KBM-7 (cell line): ENCODE data around the gene GNLY.
"Not testable (repeated sequence)": the region's sequence is repeated elsewhere in the genome, so short reads cannot be mapped to it uniquely, and the experiment has no call there.

Experiments used
- DNase-seq: peaks from one replicate; pipeline ENCODE4 v3.0.0-alpha.2; 2015
- in situ Hi-C: fragments of 300-500 bp; cut with MboI; formaldehyde crosslinking; loops from 2 replicates; pipeline ENCODE4 v1.14.3; 2020; ENCODE audit warnings: low sequenced_read_pairs, low pct_unique_long_range_greater_than_20kb, mixed read lengths

The GNLY gene

DNA sequence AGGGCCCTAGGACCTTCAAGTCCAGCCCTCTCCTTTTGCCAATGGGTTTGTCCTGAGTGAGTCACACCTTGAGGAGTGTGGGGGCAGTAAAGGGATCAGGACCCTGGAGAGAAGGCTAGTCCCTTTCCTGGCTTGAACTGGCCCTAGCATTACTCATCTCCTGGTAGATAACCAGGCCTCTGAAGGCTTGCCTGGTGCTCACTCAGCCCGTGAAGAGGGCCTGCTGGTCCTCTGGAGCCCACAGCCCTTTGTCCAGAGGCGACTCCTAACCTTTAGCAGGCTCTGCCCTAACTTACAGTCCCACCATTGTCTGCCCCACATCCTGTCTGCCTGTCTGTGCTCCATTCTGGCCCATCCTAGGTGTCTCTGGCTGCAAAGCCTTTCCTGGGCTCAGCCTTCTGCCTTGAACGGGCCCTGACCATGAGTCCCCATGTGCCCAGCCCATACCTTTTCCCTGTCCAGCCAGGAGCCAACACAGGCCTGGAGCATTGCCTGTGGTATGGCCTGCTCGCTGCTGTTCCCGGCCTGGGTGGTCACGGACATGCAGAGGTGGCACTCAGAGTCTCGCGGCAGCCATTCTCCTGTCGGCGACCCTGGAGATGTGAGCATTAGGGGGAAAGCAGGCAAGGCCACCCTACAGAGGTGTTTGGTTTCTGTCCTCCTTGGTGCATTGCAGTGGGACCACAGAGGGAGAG, 31.1 kb upstream of the GNLY start:
- DNase-seq, result no peak
- in situ Hi-C loops, result no loop called here

DNA sequence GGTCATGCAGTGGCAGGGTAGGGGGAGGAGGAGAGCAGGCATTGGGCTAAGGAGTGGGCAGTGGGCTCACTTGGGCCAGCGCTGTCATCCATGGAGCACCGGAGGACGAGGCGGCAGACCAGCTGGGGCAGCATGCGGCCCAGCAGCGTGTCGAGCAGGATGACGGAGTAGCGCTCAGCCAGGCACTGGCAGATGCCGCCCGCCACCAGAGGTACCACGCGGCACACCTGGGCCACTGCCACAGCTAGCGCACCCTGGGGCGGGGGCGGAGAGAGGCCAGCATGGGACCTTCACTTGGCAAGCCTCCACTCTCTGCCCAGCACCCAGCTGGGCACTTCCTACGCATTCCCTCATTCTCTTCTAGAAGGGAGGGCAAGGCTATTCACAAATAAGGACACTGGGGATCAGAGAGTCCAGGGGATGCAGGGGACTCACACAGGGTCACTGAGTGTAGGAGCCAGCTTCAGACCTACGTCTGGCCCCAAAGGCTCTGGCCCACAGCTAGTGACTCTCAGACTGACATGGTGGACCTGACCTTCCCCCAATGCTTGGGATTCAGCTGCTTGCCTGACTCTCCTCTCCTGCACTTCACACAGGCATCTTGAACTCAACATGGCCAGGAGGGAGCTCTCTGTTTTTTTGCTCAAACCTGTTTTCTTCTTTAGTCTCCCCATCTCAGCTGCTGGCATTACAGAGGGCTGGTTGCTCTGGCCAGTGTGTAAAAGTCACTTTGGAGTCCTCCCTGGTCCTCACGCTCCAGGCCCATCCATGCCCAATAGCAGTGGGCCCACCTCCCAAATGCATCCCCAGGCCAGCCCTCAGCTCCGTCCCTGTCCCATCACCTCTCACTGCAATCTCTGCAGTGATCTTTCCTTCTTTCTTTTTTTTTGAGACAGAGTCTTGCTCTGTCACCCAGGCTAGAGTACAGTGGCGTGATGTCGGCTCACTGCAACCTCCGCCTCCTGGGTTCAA, 30.3 kb upstream of the GNLY start:
- in situ Hi-C loops, result no loop called here
- no peak for DNase-seq

DNA sequence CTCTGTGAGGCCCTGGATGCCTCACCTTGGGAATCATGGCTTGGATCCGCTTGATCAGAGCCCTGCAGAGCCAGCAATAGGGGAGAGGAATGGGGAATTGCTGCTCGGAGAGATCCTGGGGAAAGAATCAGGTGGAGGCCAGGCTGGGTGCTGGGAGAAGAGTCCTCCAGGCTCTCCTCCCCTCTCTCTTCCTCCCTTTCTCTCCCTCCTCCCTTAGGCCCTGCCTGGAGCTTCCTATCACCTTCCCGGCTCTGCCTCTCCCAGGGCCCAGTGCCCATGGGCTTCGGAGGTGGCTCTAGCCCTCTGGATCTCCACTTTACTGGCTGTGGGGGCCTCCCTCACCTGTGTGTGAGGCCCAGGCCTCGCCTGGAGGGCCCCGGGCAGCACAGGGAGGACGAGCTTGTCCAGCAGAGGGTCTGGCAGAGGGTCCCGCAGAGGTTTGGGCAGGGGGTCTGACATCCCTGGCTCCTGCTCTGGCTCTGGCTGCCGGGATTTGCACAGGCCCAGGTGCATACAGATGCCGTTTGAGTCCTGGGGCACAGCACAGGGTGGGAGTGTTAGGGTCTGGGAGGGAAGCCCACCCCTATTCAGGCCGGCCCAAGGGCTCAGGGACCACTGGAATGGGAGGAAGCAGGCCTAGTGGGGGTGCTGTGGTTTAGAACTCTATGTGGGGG, 28.8 kb upstream of the GNLY start:
- DNase-seq, result no peak
- in situ Hi-C loops, result no loop called here

DNA sequence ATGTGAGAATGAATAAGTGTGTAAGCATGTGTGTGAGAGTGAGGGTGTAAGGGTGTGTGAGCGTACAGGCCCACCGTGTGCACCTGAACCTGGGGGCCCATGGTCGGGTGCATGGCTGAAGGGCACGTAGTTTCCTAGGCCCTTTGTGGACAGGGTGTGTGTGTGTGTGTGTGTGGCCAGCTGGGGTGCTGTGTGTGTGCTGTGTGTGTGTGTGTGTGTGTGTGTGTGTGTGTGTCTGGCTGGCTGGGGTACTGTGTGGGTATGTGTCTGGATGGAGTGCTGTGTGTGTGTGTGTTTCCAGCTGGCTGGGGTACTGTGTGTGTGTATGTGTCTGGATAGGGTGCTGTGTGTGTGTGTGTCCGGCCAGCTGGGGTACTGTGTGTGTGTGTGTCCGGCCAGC, 28.1 kb upstream of the GNLY start:
- in situ Hi-C loops, result no loop called here
- DNase-seq, result no peak

DNA sequence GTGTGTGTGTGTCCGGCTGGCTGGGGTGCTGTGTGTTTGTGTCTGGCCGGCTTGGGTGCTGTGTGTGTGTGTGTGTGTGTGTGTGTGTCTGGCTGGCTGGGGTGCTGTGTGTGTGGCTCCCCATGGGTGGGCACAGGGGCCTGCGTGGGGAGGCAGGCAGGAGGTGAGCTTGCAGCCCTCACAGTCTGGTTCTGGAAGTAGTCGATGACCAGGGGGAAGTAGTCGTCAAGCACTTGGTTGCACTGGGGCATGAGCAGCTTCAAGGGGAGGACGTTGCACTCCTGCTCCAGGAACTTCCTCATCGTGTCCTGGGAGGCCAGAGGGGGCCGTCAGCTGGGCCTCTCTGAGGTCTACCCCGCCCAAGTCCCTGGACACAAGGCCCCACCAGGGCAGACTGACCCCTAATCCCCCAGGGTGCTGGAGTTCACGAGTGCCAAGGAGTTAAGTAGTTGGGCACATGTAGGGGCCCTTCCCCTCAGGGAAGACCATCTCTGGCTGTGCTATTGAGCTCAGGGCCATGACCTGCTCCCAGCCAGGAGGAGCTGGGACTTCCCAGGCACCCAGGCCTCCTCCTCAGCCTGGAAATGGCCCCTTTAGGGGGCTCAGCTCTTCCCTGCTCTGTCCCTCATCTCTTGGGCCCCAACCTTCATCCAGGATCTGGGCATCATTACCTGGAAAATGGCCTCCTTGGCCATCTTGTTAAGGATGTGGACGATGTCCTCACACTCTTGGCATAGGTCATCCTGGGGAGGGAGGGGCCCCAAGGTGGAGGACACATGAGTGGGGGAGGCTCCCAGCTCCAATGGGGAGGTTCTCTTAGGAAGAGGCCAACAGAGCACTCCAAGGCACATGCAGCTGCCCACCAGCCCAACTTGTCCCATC, 27.5 kb upstream of the GNLY start:
- peak; percentile 11 for DNase-seq
- in situ Hi-C loops, result no loop called here

DNA sequence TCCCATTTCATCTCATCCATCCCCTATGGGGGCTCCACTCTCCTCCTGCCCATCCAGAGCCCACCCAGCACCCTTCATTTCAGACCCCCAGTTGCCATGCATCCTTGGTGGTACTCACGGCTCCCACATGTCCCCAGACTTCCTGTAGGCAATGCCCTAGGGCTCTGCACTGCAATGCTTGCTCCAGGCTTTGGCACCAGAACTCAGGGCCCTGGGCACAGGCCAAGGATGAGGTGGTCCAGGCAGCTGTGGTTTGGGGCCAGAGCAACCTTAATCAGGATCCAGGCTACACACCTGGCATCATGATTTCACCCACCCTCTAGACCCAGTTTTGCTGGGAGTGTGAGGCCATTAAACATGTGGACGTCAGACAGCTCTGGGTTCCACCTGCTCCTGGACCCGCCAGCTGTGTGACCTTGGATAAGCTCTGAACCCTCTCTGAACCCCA, 26.6 kb upstream of the GNLY start:
- in situ Hi-C loops, result no loop called here
- no peak for DNase-seq

DNA sequence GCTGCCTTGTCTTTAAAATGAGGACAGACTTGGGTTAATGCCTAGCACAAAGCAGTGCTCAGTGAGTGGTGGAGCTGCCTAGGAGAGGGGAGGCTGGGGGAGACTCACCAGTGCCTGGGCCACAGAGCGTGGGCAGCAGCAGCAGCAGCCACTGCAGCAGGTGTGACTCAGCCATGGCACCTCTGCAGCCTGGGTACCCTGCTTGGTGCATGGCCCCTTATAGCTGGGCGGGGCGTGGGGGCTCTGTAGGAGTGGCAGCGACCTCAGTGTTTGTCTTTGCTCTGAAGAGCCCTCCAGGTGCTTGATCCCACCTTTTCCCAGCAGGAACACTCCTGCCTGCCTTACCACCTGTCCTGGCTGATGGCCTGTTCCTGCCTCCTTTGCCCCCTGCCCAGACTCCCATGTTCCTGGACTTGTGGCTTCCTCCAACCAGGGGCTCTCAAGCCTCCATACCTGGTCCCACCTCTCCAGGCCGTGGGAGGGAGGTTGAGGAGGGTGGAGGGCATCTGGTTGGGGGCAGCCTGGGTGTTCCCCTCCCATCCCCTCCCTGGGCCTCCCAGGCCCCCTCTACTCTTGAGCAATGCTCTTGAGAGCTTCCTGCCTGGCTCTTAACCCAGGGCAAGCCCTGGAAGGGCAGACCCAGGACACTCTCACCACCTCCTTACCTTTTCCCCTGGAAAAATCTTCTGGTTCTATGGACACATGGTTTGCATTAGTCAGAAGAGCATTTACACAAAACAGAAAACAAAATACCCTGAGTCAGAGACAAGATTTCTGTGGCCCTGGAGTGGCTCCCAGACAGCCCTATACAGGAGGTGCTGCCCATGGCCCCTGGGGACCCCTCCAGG, 25.9 kb upstream of the GNLY start, which contains the start of gene SFTPB:
Gene SFTPB, minus strand, starts transcription at position 191 of the 848 bp plus-strand sequence. Its CDS starts 16 bp downstream, at position 175.
- in situ Hi-C loops, result no loop called here
- no peak for DNase-seq

DNA sequence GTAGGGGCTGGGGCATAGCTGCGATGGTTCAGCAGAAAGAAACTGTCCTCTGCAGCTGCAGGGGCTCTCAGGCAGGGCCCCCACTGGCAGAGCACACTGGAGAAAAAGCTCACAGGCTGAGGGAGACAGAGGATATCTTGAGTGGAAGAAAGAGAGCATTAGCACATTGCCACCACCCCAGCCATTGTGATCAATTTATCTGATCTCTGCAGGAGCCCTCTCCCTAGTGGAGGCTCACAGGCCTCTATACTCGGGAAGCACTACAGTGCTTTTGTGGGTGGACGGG, 25.4 kb upstream of the GNLY start:
- no peak for DNase-seq
- in situ Hi-C loops, result no loop called here

DNA sequence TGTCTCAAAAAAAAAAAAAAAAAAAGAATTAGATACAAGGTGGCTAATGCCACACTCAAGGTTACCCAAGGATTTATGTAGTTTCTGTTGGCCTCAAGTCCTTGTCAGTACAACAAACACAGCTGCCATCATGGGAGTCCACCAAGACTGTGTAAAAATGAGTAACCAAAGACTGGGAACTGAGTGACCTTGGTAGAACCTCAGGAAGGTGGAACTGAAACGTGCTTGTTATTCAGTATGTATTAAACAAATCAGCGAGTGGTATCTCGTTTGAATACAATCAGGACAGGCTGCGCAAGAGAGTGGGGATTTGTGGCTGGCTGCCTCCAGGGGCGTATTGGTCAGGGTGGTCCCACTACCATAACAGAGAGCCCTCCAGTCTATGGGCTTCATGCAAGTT, 24.6 kb upstream of the GNLY start:
- DNase-seq, result no peak
- in situ Hi-C loops, result no loop called here

DNA sequence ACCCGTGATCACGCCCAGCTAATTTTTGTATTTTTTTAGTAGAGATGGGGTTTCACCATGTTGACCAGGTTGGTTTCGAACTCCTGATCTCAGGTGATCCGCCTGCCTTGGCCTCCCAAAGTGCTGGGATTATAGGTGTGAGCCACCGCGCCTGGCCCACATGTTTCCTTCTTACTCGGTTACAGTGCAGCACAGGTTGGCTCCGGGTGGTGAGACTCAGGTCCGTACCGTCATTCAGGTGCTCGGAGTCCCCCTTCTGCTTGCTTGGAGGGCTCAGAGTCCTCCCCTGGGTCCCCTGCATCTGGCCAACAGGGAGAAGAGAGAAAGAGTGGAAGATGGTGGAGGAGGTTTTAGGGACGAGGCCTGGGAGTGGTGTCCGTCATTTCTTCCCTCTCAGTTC, 23.7 kb upstream of the GNLY start:
- in situ Hi-C loops, DNase-seq: not testable (repeated sequence)

DNA sequence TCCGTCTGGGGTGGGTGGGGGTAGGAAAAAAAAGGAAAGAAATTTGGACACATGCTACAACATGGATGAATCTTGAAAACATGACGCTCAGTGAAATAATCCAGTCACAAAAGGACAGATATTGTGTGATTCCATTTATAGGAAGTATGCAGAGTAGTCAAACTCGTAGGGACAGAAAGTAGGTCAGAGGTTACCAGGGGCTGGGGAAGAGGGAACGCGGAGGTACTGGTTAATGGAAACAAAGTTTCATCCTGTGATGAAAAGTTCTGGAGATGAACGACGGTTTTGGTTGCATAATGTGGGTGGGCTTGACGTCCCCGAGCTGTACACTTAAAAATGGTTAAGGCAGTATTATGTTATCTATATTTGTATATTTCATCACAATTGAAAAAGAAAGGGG, 21.7 kb upstream of the GNLY start:
- DNase-seq, result no peak
- in situ Hi-C loops, result no loop called here

DNA sequence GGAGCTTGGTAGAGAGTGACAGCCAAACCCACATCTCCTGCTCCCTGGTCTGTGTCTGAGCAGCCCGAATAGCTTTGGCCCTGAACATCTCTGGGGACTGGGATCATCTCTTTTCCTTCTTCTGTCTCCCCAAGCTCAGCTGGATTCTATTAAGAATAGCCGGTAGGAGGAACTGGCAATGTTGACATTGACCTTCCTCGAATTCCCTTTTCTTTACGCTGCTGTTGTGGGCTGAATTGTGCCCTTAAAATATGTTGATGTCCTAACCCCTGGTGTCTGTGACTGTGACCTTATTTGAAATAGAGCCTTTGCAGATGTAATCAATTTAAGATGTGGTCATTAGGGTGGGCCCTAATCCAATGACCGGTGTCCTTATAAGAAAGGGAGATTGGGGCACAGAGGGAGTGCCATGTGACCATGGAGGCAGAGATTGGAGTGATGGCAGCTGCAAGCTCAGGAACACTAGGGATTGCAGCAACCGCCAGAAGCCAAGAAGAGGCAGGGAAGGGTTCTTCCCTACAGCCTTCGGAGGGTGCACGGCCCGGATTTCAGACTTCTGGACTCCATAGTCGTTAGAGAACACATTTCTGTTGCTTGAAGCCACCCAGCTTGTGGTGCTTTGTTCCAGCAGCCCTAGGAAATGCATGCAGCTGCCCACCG, 20.3 kb upstream of the GNLY start:
- in situ Hi-C loops, result no loop called here
- DNase-seq, result no peak

DNA sequence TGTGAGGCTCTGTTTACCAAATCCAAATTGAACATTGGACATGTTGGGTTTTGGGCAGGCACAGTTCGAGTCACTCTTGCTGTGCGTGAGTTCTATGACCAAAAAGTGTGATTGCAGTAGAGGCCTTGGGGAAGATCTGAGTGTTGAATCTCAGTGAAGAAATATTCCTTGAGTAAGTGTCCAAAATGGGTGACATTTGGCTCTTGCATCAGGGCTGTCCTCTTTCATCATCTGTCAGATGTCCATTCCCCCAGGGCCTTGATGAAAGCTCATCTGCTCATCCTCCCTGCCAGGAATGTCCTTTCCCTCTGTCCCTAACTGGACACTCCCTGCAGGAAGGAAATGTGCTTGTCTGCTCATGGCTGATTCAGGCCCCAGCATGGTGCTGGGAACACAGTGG, 19.7 kb upstream of the GNLY start:
- in situ Hi-C loops, result no loop called here

DNA sequence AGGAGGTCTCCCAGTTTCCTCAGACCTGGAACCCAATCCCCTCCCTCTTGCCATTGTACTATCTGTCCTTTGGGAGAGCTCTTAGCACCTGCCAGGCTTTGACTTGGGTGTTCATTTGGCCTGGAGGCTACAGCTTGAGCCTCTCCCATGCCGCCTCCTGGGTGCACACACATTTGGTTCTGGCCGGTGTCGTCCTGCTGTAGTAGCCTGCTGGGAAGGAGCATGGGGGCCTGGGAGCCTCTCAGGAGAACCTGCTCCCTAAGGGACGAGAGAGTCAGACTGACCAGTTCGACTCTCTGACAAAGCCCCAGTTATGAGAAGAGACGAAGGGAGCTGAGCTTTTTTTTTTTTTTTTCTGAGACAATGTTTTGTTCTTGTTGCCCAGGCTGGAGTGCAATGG, 18.7 kb upstream of the GNLY start:
- DNase-seq, result no peak
- in situ Hi-C loops, result no loop called here

More for the DNA sequence above, 19.7 kb upstream of the GNLY start:
- no peak for DNase-seq

DNA sequence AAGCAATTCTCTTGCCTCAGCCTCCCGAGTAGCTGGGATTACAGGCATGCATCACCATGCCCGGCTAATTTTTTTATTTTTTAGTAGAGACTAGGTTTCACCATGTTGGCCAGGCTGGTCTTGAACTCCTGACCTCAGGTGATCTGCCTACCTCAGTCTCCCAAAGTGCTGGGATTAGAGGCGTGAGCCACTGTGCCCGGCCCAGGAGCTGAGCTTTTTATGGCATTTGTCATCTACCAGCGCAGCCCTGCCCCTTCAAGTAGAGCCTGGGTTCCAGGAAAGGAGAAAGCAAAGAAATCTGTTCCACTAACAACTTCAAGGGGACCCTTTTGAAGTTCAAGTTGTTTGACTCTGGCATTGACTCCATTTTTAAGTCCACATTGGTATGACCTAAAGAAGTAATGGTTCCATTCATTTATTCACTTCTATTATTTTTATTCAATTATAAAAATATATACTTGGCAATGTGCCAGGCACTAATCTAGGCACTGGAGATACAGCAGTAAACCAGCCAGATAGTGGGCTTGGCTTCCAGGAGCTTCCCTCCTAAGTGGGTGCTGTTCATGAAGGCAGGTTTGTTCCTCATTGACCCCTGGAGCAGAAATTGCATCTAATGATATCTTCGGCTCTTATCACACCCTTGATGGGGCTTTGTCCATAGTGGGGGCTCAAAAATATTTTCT, 18.2 kb upstream of the GNLY start:
- in situ Hi-C loops, result no loop called here
- no peak for DNase-seq

DNA sequence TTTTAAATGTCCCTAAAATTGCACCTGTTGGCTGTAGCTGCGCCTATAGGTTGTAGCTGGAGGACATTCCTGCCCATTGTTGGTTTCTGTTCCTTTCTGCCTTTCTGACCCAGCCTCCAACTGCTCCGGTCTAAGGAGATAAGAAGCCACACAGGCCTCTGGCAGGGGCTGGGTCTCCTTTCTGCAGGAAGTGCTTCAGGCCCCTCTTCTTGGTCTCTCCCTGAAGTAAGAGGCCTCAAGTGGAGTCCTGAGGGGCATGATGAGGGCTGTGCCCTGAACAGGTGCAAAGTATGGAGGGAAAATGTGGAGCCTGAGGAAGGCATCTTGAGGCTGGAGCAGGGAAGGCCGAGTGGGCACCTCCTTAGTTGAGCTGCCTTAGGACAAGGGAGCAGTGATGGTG, 15.8 kb upstream of the GNLY start:
- DNase-seq, result no peak
- in situ Hi-C loops, result no loop called here
